HCT116 (cell line): Measurements from ENCODE around the gene ACSS1. TPM values are rescaled to one million over a fixed set of nuclear protein-coding genes. Genes with fewer than 3 reads are reported as not detected.

ENCODE experiments used
- ATAC-seq: fragments of 200-7000 bp; cut with Tn5 transposase; 2 replicates; pipeline ENCODE4 v1.9.1; 2020; ENCODE audit warnings: mild to moderate bottlenecking, moderate library complexity
- BruUV-seq: library from RNA; stranded (reverse); fragments of 400-500 nt; replicated peaks from 2 replicates; lab custom pipeline; 2021; lab: Mats Ljungman, UMichigan
- CTCF ChIA-PET: fragments of 300-600 bp; sonication (Branson Sonifier 250); formaldehyde crosslinking; loops from one replicate; lab custom pipeline; 2021; ENCODE audit warnings: antibody characterized with exemption; lab: Charles Lee
- POLR2A ChIA-PET: fragments of 300-600, 350-600 bp; sonication (Branson Sonifier 250); formaldehyde crosslinking; loops from one replicate; lab custom pipeline; 2021; ENCODE audit warnings: antibody characterized with exemption; lab: Charles Lee
- RAD21 ChIA-PET, 2 experiments: fragments of 300-600 bp; sonication (Branson Sonifier 250); formaldehyde crosslinking; loops; one replicate each; lab custom pipeline; 2023; ENCODE audit warnings: low total read pairs in 2 of 2; ENCODE audit not compliant: uncharacterized antibody in 2 of 2, unreplicated experiment in 2 of 2, low non-redundant PET in 1 of 2; lab: Charles Lee
- DNase-seq: peaks from one replicate; pipeline ENCODE4 v3.0.0-alpha.2; 2010; ENCODE audit warnings: low read depth, low spot score
- H2AFZ ChIP-seq: fragments of 200-600 bp; shearing (Covaris generic), sonication (generic); 2 replicates; pipeline ENCODE4 v1.6.1; 2017; ENCODE audit warnings: low read depth, mixed run types, mixed read lengths, antibody characterized with exemption, low read length; ENCODE audit not compliant: poor library complexity, severe bottlenecking
- H3K27ac ChIP-seq: 2 replicates; pipeline ENCODE4 v1.5.1; 2012; ENCODE audit warnings: low read depth, low read length
- H3K27me3 ChIP-seq: fragments of 200-600 bp; sonication (generic); 2 replicates; pipeline ENCODE4 v1.6.1; 2016; ENCODE audit warnings: mixed run types, low read length, mixed read lengths; ENCODE audit not compliant: insufficient read depth
- H3K36me3 ChIP-seq, 2 experiments: fragments of 200-500 bp in 1 of 2; fragments of 200-600 bp in 1 of 2; sonication (Bioruptor generic) in 1 of 2; sonication (generic) in 1 of 2; 2 replicates each; pipeline versions ENCODE4 v1.5.1 to v1.6.1; 2014 to 2016; ENCODE audit warnings: low read length in 2 of 2, inconsistent platforms in 1 of 2, mixed read lengths in 1 of 2, mixed run types in 1 of 2; ENCODE audit not compliant: insufficient read depth in 2 of 2, control insufficient read depth in 1 of 2
- H3K4me1 ChIP-seq, 2 experiments: fragments of 200-600 bp in 1 of 2; sonication (generic) in 1 of 2; 2 replicates each; pipeline versions ENCODE4 v1.5.1 to v1.6.1; 2012 to 2017; ENCODE audit warnings: low read length in 2 of 2, inconsistent platforms in 1 of 2, mild to moderate bottlenecking in 1 of 2, mixed read lengths in 1 of 2, mixed run types in 1 of 2, moderate library complexity in 1 of 2; ENCODE audit not compliant: insufficient read depth in 2 of 2, control insufficient read depth in 1 of 2
- H3K4me2 ChIP-seq: fragments of 200-600 bp; sonication (generic); 2 replicates; pipeline ENCODE4 v1.6.1; 2017; ENCODE audit warnings: mixed run types, low read length, mixed read lengths
- H3K4me3 ChIP-seq, 2 experiments: fragments of 200-600 bp in 1 of 2; sonication (generic) in 1 of 2; replicated peaks in 1 of 2; 2 replicates each; pipeline ENCODE4 v1.5.1; 2011 to 2016; ENCODE audit warnings: low read length in 2 of 2, control low read depth in 1 of 2, low read depth in 1 of 2, mild to moderate bottlenecking in 1 of 2, mixed read lengths in 1 of 2, mixed run types in 1 of 2
- H3K79me2 ChIP-seq: fragments of 200-600 bp; sonication (generic); 2 replicates; pipeline ENCODE4 v1.6.1; 2017; ENCODE audit warnings: mild to moderate bottlenecking, mixed run types, low read length, moderate library complexity, mixed read lengths; ENCODE audit not compliant: insufficient read depth
- H3K9ac ChIP-seq: fragments of 200-600 bp; sonication (generic); 2 replicates; pipeline ENCODE4 v1.6.1; 2016; ENCODE audit warnings: low read length, mixed read lengths
- H3K9me2 ChIP-seq: fragments of 200-600 bp; sonication (generic), shearing (Covaris generic); 2 replicates; pipeline ENCODE4 v1.6.1; 2017; ENCODE audit warnings: mixed run types, mild to moderate bottlenecking, moderate library complexity; ENCODE audit not compliant: insufficient read depth
- H3K9me3 ChIP-seq, 2 experiments: fragments of 200-500 bp in 1 of 2; fragments of 200-600 bp in 1 of 2; sonication (Bioruptor generic) in 1 of 2; sonication (generic) in 1 of 2; 2 replicates each; pipeline ENCODE4 v1.6.1; 2014 to 2017; ENCODE audit warnings: low read length in 2 of 2, mixed read lengths in 2 of 2, inconsistent platforms in 1 of 2, low read depth in 1 of 2, mild to moderate bottlenecking in 1 of 2, mixed run types in 1 of 2, moderate library complexity in 1 of 2; ENCODE audit not compliant: control insufficient read depth in 1 of 2, insufficient read depth in 1 of 2
- H4K20me1 ChIP-seq: fragments of 200-600 bp; sonication (generic), shearing (Covaris generic); 2 replicates; pipeline ENCODE4 v1.6.1; 2017; ENCODE audit warnings: mixed run types, mild to moderate bottlenecking, moderate library complexity; ENCODE audit not compliant: insufficient read depth
- ELF1 ChIP-seq: IDR thresholded peaks from 2 replicates; pipeline ENCODE4 v1.6.1; 2012; ENCODE audit warnings: low read depth, borderline replicate concordance
- EZH2 ChIP-seq: fragments of 200-600 bp; sonication (generic); IDR thresholded peaks from 2 replicates; pipeline ENCODE4 v1.6.1; 2017; ENCODE audit warnings: antibody characterized with exemption, mixed run types
- EZH2phosphoT487 ChIP-seq: fragments of 200-600 bp; IDR thresholded peaks from 2 replicates; pipeline ENCODE4 v1.6.1; 2018; ENCODE audit warnings: antibody characterized with exemption, borderline replicate concordance
- FOSL1 ChIP-seq: IDR thresholded peaks from 2 replicates; pipeline ENCODE4 v1.6.1; 2012; ENCODE audit warnings: low read depth
- JUND ChIP-seq: IDR thresholded peaks from 2 replicates; pipeline ENCODE4 v1.6.1; 2012
- POLR2A ChIP-seq: IDR thresholded peaks from 2 replicates; pipeline ENCODE4 v1.7.0; 2011; ENCODE audit warnings: borderline replicate concordance; ENCODE audit not compliant: insufficient read depth, insufficient read length; ENCODE audit errors: extremely low read depth
- RAD21 ChIP-seq: IDR thresholded peaks from 2 replicates; pipeline ENCODE4 v1.6.1; 2012; ENCODE audit warnings: low read depth, mild to moderate bottlenecking
- SIN3A ChIP-seq: IDR thresholded peaks from 2 replicates; pipeline ENCODE4 v1.6.1; 2012; ENCODE audit warnings: low read depth
- SRF ChIP-seq: IDR thresholded peaks from 2 replicates; pipeline ENCODE4 v1.6.1; 2012; ENCODE audit warnings: low read depth
- TCF7L2 ChIP-seq: IDR thresholded peaks from 2 replicates; pipeline ENCODE4 v1.7.0; 2011; ENCODE audit warnings: borderline replicate concordance, inconsistent platforms; ENCODE audit not compliant: insufficient read depth, insufficient read length; ENCODE audit errors: extremely low read depth
- YY1 ChIP-seq: IDR thresholded peaks from 2 replicates; pipeline ENCODE4 v1.6.1; 2011; ENCODE audit warnings: low read length, low read depth, moderate library complexity, mild to moderate bottlenecking; ENCODE audit not compliant: insufficient replicate concordance; ENCODE audit errors: extremely low read depth
- ZFX ChIP-seq: fragments of 450-650 bp; IDR thresholded peaks from 2 replicates; pipeline ENCODE4 v1.6.1; 2017
- ZNF274 ChIP-seq: fragments of 200-500 bp; sonication (Bioruptor generic); IDR thresholded peaks from 2 replicates; pipeline ENCODE4 v1.6.1; 2014; ENCODE audit warnings: mild to moderate bottlenecking, low read depth, low read length, inconsistent platforms
- intact Hi-C: fragments of 100-400 bp; cut with micrococcal nuclease; formaldehyde crosslinking; loops from 2 replicates; pipeline ENCODE4 v1.10.0; 2022
- total RNA-seq: library from RNA; stranded (reverse); gene quantifications from one replicate; pipeline ENCODE4 v1.2.1, GENCODE V29; 2021; ENCODE audit not compliant: unreplicated experiment
- TF ChIP-seq, protein P1 (sequence below), 3 experiments: fragments of 200-600 bp in 1 of 3; sonication (generic) in 1 of 3; IDR thresholded peaks in 2 of 3; conservative IDR thresholded peaks in 1 of 3; 2 replicates each; pipeline ENCODE4 v1.5.1; 2012 to 2017; ENCODE audit warnings: low read depth in 2 of 3, low read length in 2 of 3, antibody characterized with exemption in 1 of 3, borderline replicate concordance in 1 of 3, control low read depth in 1 of 3, mild to moderate bottlenecking in 1 of 3, mixed read lengths in 1 of 3, mixed run types in 1 of 3, moderate library complexity in 1 of 3; ENCODE audit not compliant: insufficient read depth in 1 of 3
- TF ChIP-seq, protein P2 (sequence below): IDR thresholded peaks from 2 replicates; pipeline ENCODE4 v1.6.1; 2012
- TF ChIP-seq, protein P3 (sequence below): IDR thresholded peaks from 2 replicates; pipeline ENCODE4 v1.6.1; 2012
- TF ChIP-seq, protein P4 (sequence below): IDR thresholded peaks from 2 replicates; pipeline ENCODE4 v1.6.1; 2011; ENCODE audit warnings: mild to moderate bottlenecking, low read length, moderate library complexity; ENCODE audit not compliant: insufficient replicate concordance; ENCODE audit errors: extremely low read depth

The ACSS1 gene
- total RNA-seq, 1 experiment from 2014 or later: 0.27 TPM

DNA sequence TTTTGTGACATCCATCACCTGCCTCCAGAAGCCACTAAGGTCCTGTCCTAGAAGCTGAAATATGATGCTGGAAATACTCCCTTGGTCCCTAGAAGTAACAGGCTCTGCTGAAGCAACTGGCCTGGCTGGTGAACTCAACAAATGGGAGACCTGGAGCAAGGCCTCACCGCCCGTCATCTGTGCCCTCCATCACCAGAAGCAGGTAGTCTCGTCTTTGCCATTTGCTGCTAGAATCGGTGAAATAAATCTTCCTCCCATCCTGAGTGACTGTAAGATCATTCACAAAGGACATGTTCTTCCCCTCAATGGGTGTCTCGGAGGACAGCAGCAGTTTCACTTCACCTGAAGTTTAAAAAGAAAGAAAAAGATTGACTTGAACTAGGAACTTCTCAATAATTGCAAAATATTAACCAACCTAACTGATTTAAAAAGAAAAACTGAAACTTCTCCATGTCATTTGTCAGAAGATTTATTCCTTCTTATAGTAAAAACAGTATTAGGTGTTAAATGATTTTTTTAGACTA lies 87.8 kb downstream of the ACSS1 start (continued):
- TF ChIP-seq, protein P1, sequence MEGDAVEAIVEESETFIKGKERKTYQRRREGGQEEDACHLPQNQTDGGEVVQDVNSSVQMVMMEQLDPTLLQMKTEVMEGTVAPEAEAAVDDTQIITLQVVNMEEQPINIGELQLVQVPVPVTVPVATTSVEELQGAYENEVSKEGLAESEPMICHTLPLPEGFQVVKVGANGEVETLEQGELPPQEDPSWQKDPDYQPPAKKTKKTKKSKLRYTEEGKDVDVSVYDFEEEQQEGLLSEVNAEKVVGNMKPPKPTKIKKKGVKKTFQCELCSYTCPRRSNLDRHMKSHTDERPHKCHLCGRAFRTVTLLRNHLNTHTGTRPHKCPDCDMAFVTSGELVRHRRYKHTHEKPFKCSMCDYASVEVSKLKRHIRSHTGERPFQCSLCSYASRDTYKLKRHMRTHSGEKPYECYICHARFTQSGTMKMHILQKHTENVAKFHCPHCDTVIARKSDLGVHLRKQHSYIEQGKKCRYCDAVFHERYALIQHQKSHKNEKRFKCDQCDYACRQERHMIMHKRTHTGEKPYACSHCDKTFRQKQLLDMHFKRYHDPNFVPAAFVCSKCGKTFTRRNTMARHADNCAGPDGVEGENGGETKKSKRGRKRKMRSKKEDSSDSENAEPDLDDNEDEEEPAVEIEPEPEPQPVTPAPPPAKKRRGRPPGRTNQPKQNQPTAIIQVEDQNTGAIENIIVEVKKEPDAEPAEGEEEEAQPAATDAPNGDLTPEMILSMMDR (IDR thresholded peaks at IDR 0.05 in 2 of 3, conservative IDR thresholded peaks at IDR 0.05 in 1 of 3; ENCODE audit: borderline replicate concordance in 1 of 3, insufficient read depth in 1 of 3, low read depth in 2 of 3, low read length in 2 of 3): no peak
- TF ChIP-seq ELF1 (no peak), FOSL1 (no peak), JUND (no peak), ZFX (no peak)
- TF ChIP-seq, protein P2, sequence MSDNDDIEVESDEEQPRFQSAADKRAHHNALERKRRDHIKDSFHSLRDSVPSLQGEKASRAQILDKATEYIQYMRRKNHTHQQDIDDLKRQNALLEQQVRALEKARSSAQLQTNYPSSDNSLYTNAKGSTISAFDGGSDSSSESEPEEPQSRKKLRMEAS: no peak

DNA sequence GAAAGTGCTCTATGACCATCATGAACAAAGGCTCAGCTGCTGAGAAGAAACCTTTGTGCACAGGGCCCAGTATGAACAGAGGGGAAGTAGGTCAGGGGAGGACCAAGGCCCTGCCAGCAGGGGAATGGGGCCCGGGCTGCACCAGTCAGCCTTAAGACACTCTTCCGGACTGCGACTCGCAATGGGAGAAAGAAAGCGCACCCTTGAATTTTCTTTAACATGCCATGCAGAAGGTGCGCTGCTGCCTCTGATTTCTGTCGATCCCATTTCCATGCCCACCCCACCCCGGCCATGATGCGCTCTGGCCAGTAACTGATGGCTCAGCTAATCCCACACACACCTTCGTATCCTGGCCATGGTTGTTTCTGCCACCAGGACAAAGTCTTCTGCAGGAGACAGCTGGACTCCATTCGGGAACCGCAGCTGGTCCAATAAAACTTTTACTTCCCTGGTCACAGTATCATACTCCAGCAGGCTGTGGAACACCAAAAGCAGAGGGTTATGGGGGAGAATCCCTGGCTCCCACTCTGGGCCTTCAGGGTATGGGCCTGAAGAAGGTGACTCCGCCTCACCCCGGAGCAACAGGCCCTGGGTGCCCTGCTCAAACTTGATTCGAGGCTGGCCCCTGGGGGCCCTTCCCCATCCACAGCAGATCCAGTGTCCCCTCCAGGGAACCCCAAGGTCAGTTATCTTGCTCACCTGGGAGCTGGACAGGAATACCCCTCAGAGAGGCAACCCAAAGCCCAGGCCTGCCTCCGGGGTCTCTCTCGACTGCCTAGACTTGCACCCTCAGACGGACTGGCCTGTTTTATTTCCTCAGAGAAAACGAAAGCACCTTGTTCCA lies 88.5 kb downstream of the ACSS1 start:
- CTCF ChIA-PET: no interaction called here
- peaks cover 22 to 30% of the 10 kb centered on the region in 2 experiments for H3K36me3 ChIP-seq
- POLR2A ChIA-PET: no interaction called here
- H3K27me3 ChIP-seq: no peaks in the 10 kb centered on the region
- H3K79me2 ChIP-seq: peaks cover under 1% of the 10 kb centered on the region; the same call in 1 of the 2 replicates
- no peak overlapping the region for H3K27ac ChIP-seq
- no peak overlapping the region for H3K4me2 ChIP-seq
- no peaks in the 10 kb centered on the region for H3K9me3 ChIP-seq
- ATAC-seq (no peak), DNase-seq (no peak)
- H3K4me1 ChIP-seq: no peaks in the 10 kb centered on the region
- H4K20me1 ChIP-seq: no peaks in the 10 kb centered on the region
- H3K4me3 ChIP-seq: no peak overlapping the region
- H3K9ac ChIP-seq: no peak overlapping the region
- no peak overlapping the region for H2AFZ ChIP-seq
- no peaks in the 10 kb centered on the region for H3K9me2 ChIP-seq
- RAD21 ChIA-PET: no interaction called here
- intact Hi-C loops: no loop called here
- no TSS peak for BruUV-seq
- TF ChIP-seq ELF1: no peak
- TF ChIP-seq, protein P2: no peak
- no peak for TF ChIP-seq YY1
- no peak for TF ChIP-seq SRF
- no peak for TF ChIP-seq EZH2
- TF ChIP-seq TCF7L2: no peak
- TF ChIP-seq, protein P3, sequence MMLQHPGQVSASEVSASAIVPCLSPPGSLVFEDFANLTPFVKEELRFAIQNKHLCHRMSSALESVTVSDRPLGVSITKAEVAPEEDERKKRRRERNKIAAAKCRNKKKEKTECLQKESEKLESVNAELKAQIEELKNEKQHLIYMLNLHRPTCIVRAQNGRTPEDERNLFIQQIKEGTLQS: no peak
- TF ChIP-seq, protein P4, sequence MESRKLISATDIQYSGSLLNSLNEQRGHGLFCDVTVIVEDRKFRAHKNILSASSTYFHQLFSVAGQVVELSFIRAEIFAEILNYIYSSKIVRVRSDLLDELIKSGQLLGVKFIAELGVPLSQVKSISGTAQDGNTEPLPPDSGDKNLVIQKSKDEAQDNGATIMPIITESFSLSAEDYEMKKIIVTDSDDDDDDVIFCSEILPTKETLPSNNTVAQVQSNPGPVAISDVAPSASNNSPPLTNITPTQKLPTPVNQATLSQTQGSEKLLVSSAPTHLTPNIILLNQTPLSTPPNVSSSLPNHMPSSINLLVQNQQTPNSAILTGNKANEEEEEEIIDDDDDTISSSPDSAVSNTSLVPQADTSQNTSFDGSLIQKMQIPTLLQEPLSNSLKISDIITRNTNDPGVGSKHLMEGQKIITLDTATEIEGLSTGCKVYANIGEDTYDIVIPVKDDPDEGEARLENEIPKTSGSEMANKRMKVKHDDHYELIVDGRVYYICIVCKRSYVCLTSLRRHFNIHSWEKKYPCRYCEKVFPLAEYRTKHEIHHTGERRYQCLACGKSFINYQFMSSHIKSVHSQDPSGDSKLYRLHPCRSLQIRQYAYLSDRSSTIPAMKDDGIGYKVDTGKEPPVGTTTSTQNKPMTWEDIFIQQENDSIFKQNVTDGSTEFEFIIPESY: no peak
- TF ChIP-seq POLR2A: no peak
- TF ChIP-seq RAD21: no peak
- no peak for TF ChIP-seq SIN3A
- no peak for TF ChIP-seq FOSL1
- TF ChIP-seq EZH2phosphoT487: no peak
- no peak for TF ChIP-seq ZNF274
